ENCODE data around the gene WNT6. TPM values are rescaled to one million over a fixed set of nuclear protein-coding genes. Genes with fewer than 3 reads are reported as not detected.

The WNT6 gene
- 1.1 and 21.2 TPM in 2 replicates for total RNA-seq

GRCh38 chr2:218859556-218859987, at the start of gene WNT6:
Gene WNT6 (plus strand): TSS chr2:218859805. CDS start chr2:218860038, 233 bp downstream.

GRCh38 chr2:218831378-218831990, 28.1 kb upstream of the WNT6 start, which contains the start of gene PRKAG3:
Gene PRKAG3 (minus strand): TSS chr2:218831803.

DNA sequence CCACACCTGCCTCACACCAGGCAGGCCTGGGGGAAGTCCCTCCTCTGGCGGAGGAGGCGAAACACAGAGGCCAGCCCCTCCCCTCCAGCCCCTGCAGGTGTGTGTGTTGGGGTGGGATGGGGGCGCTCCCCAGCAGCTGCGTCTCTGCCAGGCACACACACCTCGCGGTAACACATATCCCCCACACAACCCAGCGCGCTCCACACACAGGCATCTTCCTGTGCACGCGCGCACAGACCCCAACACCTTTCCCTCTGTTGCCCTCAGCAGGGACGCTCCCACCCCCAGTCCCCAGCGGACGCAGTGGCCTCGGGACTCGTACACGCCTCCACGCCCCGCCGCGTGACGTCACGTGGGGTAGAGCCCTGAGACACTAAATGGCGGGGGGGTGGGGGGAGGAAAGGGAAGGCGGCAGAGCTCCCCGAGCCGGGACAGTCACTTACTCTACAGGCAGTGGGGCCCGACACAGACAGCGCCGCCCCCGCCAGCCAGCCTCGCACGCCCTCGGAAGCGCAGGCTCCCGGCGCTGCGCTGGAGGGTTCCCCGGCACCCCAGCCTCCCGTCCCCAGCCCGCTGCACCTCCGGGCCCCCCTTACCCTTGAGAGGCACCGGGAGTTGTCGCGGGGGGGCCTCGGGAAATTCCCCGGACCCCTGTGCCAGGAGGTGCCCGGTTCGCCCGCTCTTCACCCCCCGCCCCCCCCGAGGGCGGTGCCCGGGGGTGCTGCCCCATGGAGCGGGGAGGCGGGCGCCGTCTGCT, 20.7 kb downstream of the WNT6 start, which contains the start of gene WNT10A:
Gene WNT10A, plus strand, starts transcription at position 751 of the 757 bp plus-strand sequence. CDS start 144 bp downstream, outside the sequence.

Small RNA genes lying within 50 kb of the gene (small RNA-seq; reads per million reads assigned to genes)
- gene RNU6-642P: not detected

Other genes starting within 250 kb of the WNT6 start
- gene ZNF142, start 200.2 kb upstream of the WNT6 start, total RNA-seq: 12.2 and 15.5 TPM in 2 replicates
- gene BCS1L, start 200.1 kb upstream of the WNT6 start, total RNA-seq: 13.0 and 26.8 TPM in 2 replicates
- gene RNF25, start 187.8 kb upstream of the WNT6 start, total RNA-seq: 24.3 and 54.3 TPM in 2 replicates
- gene STK36, start 187.7 kb upstream of the WNT6 start, total RNA-seq: 31.4 and 34.3 TPM in 2 replicates
- 17.0 and 17.3 TPM in 2 replicates for gene TTLL4, start 149.0 kb upstream of the WNT6 start, total RNA-seq
- gene CYP27A1, start 77.7 kb upstream of the WNT6 start, total RNA-seq: 1.1 and 2.4 TPM in 2 replicates
- gene PRKAG3, start 28.0 kb upstream of the WNT6 start, total RNA-seq: not detected in 2 replicates
- gene WNT10A, start 21.0 kb downstream of the WNT6 start, total RNA-seq: under 0.01 and 0.11 TPM in 2 replicates
- not detected in 2 replicates for gene CDK5R2, start 99.9 kb downstream of the WNT6 start, total RNA-seq
- not detected in 2 replicates for gene FEV, start 125.4 kb downstream of the WNT6 start, total RNA-seq
- gene CRYBA2, start 133.6 kb downstream of the WNT6 start, total RNA-seq: not detected in 2 replicates
- gene CFAP65, start 181.7 kb downstream of the WNT6 start, total RNA-seq: not detected in 2 replicates
- under 0.01 TPM in 1 of 2 replicates, not detected in the other for gene IHH, start 201.1 kb downstream of the WNT6 start, total RNA-seq

Measured in placental epithelial cell (primary cell).